Neutrophil (primary cell): ENCODE measurements around the gene EPB41L5.

Experiments used
- H3K27ac ChIP-seq: fragments of 200-600 bp; sonication (generic); 2 replicates; pipeline ENCODE4 v1.5.1; 2016; ENCODE audit warnings: mild to moderate bottlenecking, moderate library complexity
- H3K27me3 ChIP-seq: fragments of 200-600 bp; sonication (generic); 2 replicates; pipeline ENCODE4 v1.6.0; 2016; ENCODE audit warnings: mild to moderate bottlenecking
- H3K36me3 ChIP-seq: fragments of 200-600 bp; sonication (generic); 2 replicates; pipeline ENCODE4 v1.5.1; 2017
- H3K4me1 ChIP-seq, 2 experiments: fragments of 200-600 bp in 1 of 2; sonication (generic) in 1 of 2; 1 replicate in 1 of 2; 2 replicates in 1 of 2; pipeline versions ENCODE4 v1.5.1 to v1.6.1; 2013 to 2016; ENCODE audit warnings: low read depth in 1 of 2, low read length in 1 of 2, mild to moderate bottlenecking in 1 of 2, moderate library complexity in 1 of 2; ENCODE audit not compliant: control insufficient read depth in 1 of 2, insufficient read depth in 1 of 2
- H3K4me3 ChIP-seq, 2 experiments: fragments of 200-600 bp in 1 of 2; sonication (generic) in 1 of 2; 1 replicate in 1 of 2; 2 replicates in 1 of 2; pipeline ENCODE4 v1.5.1; 2013 to 2016; ENCODE audit warnings: low read depth in 1 of 2, low read length in 1 of 2, mild to moderate bottlenecking in 1 of 2, moderate library complexity in 1 of 2
- H3K9me3 ChIP-seq: fragments of 200-600 bp; sonication (generic); 2 replicates; pipeline ENCODE4 v1.5.1; 2016
- TF ChIP-seq, protein P1 (sequence below): fragments of 200-600 bp; sonication (generic); IDR thresholded peaks from 2 replicates; pipeline ENCODE4 v1.5.1; 2016; ENCODE audit warnings: antibody characterized with exemption

EPB41L5 gene

DNA sequence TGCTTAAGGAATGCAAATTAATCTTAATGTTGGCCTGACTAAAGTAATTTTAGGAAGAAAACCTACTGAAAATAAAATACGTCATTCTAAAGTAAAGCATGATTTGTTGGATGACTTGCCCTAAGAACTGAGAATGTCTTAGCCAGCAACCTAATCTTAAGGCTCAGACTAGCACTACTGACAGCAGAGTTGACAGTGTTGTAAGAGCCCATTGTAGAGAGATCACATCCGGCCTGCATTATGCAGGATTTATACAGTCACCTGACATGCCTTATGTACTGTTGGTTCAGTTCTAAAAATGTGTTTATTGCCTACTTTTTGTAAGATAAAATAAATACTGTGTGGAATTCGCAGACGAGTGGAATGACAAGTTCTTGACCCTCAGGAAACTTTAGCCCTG is 128.0 kb downstream of the EPB41L5 start:
- TF ChIP-seq, protein P1, sequence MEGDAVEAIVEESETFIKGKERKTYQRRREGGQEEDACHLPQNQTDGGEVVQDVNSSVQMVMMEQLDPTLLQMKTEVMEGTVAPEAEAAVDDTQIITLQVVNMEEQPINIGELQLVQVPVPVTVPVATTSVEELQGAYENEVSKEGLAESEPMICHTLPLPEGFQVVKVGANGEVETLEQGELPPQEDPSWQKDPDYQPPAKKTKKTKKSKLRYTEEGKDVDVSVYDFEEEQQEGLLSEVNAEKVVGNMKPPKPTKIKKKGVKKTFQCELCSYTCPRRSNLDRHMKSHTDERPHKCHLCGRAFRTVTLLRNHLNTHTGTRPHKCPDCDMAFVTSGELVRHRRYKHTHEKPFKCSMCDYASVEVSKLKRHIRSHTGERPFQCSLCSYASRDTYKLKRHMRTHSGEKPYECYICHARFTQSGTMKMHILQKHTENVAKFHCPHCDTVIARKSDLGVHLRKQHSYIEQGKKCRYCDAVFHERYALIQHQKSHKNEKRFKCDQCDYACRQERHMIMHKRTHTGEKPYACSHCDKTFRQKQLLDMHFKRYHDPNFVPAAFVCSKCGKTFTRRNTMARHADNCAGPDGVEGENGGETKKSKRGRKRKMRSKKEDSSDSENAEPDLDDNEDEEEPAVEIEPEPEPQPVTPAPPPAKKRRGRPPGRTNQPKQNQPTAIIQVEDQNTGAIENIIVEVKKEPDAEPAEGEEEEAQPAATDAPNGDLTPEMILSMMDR, result no peak
- H3K27me3 ChIP-seq, result no peaks in the 10 kb centered on the region
- H3K27ac ChIP-seq, result no peak overlapping the region
- no peaks in the 10 kb centered on the region for H3K9me3 ChIP-seq
- H3K4me3 ChIP-seq, result no peak overlapping the region
- no peaks in the 10 kb centered on the region for H3K4me1 ChIP-seq
- no peaks in the 10 kb centered on the region for H3K36me3 ChIP-seq

DNA sequence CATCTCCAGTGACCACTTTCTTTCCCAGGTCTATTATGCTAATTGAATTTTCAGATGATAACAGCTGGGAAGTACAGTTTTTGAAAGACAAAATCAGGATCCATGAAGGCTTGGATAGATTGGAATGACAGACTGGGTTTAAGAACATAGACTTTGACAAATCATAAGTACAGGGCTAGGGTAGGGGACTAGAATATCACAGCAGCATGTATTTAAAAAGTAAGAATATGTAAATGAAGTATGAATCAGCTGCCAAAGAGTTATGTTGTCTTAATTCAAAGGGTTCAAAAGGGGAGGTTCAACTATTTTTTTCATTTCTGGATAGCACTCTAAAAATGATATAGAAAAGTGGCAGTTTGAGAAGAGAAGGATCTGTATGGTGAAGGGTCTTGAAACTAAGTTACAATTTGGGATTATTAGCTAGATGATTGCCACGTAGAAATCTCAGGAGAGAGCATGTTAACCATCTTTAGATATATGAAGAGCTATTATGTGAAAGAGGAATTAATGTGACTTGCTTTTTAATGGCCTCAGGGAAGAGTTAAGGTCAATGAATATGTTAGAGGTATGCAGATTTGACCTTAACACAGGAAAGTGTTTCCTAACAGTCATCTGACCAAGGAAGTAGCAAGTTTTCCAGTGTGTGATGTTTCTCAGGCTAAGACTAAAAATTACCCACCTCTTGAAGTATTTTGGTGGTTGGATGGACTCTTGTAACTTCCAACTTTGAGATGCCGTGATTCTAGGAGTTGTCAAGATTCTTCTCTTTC is 128.6 kb downstream of the EPB41L5 start:
- no peaks in the 10 kb centered on the region for H3K27me3 ChIP-seq
- H3K4me3 ChIP-seq, result no peak overlapping the region
- H3K9me3 ChIP-seq, result no peaks in the 10 kb centered on the region
- H3K36me3 ChIP-seq, result no peaks in the 10 kb centered on the region
- TF ChIP-seq, protein P1, result no peak
- H3K4me1 ChIP-seq, result no peaks in the 10 kb centered on the region
- H3K27ac ChIP-seq, result no peak overlapping the region

DNA sequence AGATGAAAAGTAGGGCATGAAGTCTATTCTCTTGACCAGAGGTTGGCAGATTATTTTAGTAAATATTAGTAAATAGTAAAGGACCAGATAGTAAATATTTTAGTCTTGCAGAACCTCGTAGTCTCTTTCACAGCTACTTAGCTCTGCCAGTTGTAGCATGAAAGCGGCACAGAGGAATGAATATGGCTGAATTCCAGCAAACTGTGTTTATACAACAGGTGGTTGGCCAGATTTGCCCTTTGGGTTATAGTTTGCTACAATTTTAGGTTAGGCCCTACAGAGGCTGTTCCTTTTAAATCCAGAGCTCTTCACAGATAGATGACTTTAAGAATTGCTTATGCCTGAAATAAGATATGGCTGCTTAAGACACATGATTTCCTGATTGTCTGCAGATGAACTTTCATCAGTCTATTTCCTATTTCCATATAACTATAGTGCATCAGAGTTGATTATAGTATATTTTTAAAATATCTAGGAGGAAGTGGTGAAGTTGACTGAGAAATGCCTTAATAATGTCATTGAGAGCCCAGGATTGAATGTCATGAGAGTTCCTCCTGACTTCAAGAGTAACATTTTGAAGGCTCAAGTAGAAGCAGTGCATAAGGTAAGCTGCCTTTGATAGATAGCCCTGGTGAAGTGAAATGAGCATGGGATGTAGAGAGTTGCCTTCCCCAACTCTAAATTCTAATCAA is 129.8 kb downstream of the EPB41L5 start:
- H3K27me3 ChIP-seq, result no peaks in the 10 kb centered on the region
- no peak overlapping the region for H3K27ac ChIP-seq
- H3K4me3 ChIP-seq, result no peak overlapping the region
- no peaks in the 10 kb centered on the region for H3K4me1 ChIP-seq
- H3K36me3 ChIP-seq, result no peaks in the 10 kb centered on the region
- TF ChIP-seq, protein P1, result no peak
- H3K9me3 ChIP-seq, result no peaks in the 10 kb centered on the region

DNA sequence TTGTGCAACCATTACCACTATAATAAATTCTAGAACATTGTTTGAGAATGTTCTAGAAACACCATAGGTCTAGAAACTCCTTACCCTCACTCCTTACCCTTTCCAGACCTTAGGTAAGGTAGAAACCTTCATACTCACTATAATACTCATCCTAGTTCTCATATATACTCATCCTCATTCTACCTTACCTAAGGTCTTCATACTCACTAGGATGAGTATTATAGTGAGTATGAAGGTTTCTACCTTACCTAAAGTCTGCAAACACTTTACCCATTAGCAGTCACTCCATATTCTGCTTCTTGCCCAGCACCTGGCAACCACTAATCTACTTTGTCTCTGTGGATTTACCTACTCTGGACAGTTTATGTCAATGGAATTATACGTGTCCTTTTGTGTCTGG is 135.4 kb downstream of the EPB41L5 start:
- no peak overlapping the region for H3K4me3 ChIP-seq
- TF ChIP-seq, protein P1, result no peak
- no peaks in the 10 kb centered on the region for H3K4me1 ChIP-seq
- H3K27me3 ChIP-seq, result no peaks in the 10 kb centered on the region
- H3K36me3 ChIP-seq, result no peaks in the 10 kb centered on the region
- no peaks in the 10 kb centered on the region for H3K9me3 ChIP-seq
- no peak overlapping the region for H3K27ac ChIP-seq

DNA sequence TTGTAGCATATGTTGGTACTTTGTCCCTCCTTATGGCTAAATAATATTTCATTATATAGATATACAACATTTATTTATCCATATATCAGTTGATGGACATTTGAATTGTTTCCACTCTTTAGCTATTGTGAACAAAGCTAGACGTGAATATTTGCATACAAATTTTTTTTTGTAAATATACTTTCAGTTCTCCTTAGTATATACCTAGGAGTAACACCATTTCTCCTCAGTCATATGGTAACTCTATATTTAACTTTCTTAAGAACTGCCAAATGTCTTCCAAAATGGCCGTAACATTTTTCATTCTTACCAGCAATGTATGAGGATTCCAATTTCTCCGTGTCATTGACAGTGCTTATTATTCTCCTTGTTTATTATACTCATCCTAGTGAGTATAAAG is 135.8 kb downstream of the EPB41L5 start:
- Histone ChIP-seq H3K27me3 (no peaks in the 10 kb centered on the region), H3K27ac (no peak overlapping the region), H3K9me3 (no peaks in the 10 kb centered on the region), H3K36me3 (no peaks in the 10 kb centered on the region), H3K4me3 (no peak overlapping the region), H3K4me1 (no peaks in the 10 kb centered on the region)
- TF ChIP-seq, protein P1, result no peak
